A549 (cell line): ENCODE data around the gene TSPAN4.

ENCODE experiments used
- CEBPB ChIP-seq, 2 experiments: fragments of >200 bp in 1 of 2; sonication (Bioruptor Twin) in 1 of 2; formaldehyde crosslinking in 1 of 2; IDR thresholded peaks; 2 replicates each; pipeline ENCODE4 v1.6.1; 2012 to 2016
- CTCF ChIP-seq: fragments of >200 bp; sonication (Bioruptor Twin); formaldehyde crosslinking; IDR thresholded peaks from 3 replicates; pipeline ENCODE4 v1.5.1; 2016
- EP300 ChIP-seq, 2 experiments: fragments of >200 bp; sonication (Bioruptor Twin); formaldehyde crosslinking; IDR thresholded peaks; 2 replicates in 1 of 2; 3 replicates in 1 of 2; pipeline ENCODE4 v1.6.1; 2016 to 2017
- MAX ChIP-seq: IDR thresholded peaks from 2 replicates; pipeline ENCODE4 v1.6.1; 2012
- PBX3 ChIP-seq: IDR thresholded peaks from 2 replicates; pipeline ENCODE4 v1.6.1; 2012
- POLR2A ChIP-seq: IDR thresholded peaks from 2 replicates; pipeline ENCODE4 v1.6.1; 2012; ENCODE audit warnings: mild to moderate bottlenecking, low read length
- REST ChIP-seq: fragments of 200-600 bp; sonication (generic); IDR thresholded peaks from 2 replicates; pipeline ENCODE4 v1.6.1; 2016; ENCODE audit warnings: antibody characterized with exemption, mild to moderate bottlenecking, moderate library complexity
- TP53 ChIP-seq: fragments of 250-450 bp; sonication (Bioruptor Pico); IDR thresholded peaks from 2 replicates; pipeline ENCODE4 v1.5.0; 2021; ENCODE audit warnings: mild to moderate bottlenecking, moderate library complexity
- ZSCAN20 ChIP-seq: fragments of 250-450 bp; sonication (Bioruptor Pico); IDR thresholded peaks from 2 replicates; pipeline ENCODE4 v1.8.0; 2022; ENCODE audit warnings: mild to moderate bottlenecking, moderate library complexity

GRCh38 chr11:914204-914603 lies 71.6 kb downstream of the TSPAN4 start:
- TF ChIP-seq MAX, result no peak
- TF ChIP-seq CTCF, result no peak
- no peak for TF ChIP-seq CEBPB (IDR thresholded peaks at IDR 0.05)
- no peak for TF ChIP-seq ZSCAN20
- TF ChIP-seq POLR2A, result no peak
- no peak for TF ChIP-seq REST
- TF ChIP-seq PBX3, result no peak
- TF ChIP-seq TP53 (CRISPR knock-in tag), result no peak
- no peak for TF ChIP-seq EP300 (IDR thresholded peaks at IDR 0.05)
